Ramos (cell line): ENCODE data around the gene LARP1.
"Not testable (repeated sequence)": the region's sequence is repeated elsewhere in the genome, so short reads cannot be mapped to it uniquely, and the experiment has no call there.

ENCODE experiments used
- in situ Hi-C: fragments of 300-500 bp; cut with MboI; formaldehyde crosslinking; loops from one replicate; pipeline ENCODE4 v1.14.3; 2022; ENCODE audit warnings: low sequenced_read_pairs; ENCODE audit not compliant: unreplicated experiment

LARP1 gene

GRCh38 chr5:154734370-154735248 is 20.6 kb upstream of the LARP1 start:
- in situ Hi-C loops = no loop called here

GRCh38 chr5:154735362-154735761 is 19.8 kb upstream of the LARP1 start:
- in situ Hi-C loops = not testable (repeated sequence)

GRCh38 chr5:154736372-154736771 is 18.8 kb upstream of the LARP1 start:
- in situ Hi-C loops = not testable (repeated sequence)

GRCh38 chr5:154737667-154738320 is 17.4 kb upstream of the LARP1 start:
- in situ Hi-C loops = no loop called here

- in situ Hi-C loops = no loop called here
These were observed 14.7 kb upstream of the LARP1 start for GRCh38 chr5:154740483-154740882.

GRCh38 chr5:154740957-154741356 is 14.2 kb upstream of the LARP1 start:
- in situ Hi-C loops = no loop called here

- in situ Hi-C loops = no loop called here
These were observed 13.8 kb upstream of the LARP1 start for GRCh38 chr5:154741415-154741814.

DNA sequence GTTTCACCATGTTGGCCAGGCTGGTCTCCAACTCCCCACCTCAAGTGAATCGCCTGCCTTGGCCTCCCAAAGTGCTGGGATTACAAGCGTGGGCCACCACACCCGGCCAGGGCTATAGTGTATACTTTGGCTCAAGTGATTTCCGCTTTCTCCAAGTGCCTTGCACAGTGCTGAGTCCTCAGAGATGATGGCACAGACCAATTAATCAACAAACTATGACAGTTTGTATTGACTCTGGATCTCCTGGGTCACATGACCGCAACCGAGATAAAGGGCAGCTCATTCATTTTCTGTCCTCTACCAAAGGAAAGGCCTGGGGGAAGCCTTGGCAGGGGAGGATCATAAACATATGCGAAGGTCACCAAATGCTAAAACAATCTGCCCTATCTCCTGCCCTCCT is 11.4 kb upstream of the LARP1 start:
- in situ Hi-C loops = no loop called here

DNA sequence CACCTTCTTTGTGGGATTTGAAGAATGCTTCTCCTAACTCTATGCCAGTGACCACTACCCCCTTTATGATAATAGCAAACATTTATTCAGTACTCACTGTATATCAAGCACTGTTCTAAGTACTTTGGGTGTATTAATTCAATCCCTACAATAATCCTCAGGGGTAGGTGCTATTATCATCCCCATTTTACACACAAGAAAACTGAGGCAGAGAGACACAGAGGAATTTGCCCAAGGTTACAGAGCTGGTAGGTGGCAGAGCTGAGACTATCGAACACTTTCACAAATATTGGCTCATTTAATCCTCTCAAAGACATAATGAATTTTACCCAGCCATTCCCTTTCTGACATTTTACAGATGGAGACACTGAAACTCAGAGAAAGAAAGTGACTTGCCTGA is 9.8 kb upstream of the LARP1 start:
- in situ Hi-C loops = no loop called here

- in situ Hi-C loops = no loop called here
These were observed 5.7 kb upstream of the LARP1 start for GRCh38 chr5:154749491-154749890.

DNA sequence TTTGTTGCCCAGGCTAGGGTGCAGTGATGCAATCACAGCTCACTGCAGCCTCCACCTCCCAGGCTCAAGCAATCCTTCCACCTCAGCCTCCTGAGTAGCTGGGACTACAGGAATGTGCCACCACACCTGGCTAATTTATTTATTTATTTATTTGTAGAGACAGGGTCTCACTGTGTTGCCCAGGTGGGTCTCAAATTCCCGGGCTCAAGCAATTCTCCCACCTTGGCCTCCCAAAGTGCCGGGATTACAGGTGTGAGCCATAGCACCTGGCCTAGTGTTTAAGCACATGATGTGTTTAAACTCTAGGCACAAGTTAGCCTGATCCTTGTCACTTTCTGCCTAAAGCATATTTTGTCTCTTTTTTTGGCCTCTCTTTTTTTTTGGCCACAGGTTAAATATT is 4.5 kb upstream of the LARP1 start:
- in situ Hi-C loops = loop anchor here (10.0 kb wide), 1 partner anchor 104 kb away; the partner anchor contains the start of genes CNOT8 and FAXDC2

GRCh38 chr5:154751854-154752253 is 3.3 kb upstream of the LARP1 start:
- in situ Hi-C loops = loop anchor here (10.0 kb wide), 1 partner anchor 103 kb away; the partner anchor contains the start of genes CNOT8 and FAXDC2

- in situ Hi-C loops = loop anchor here (10.0 kb wide), 1 partner anchor 101 kb away; the partner anchor contains the start of genes CNOT8 and FAXDC2
These were observed 1.4 kb upstream of the LARP1 start for GRCh38 chr5:154753792-154754191.

DNA sequence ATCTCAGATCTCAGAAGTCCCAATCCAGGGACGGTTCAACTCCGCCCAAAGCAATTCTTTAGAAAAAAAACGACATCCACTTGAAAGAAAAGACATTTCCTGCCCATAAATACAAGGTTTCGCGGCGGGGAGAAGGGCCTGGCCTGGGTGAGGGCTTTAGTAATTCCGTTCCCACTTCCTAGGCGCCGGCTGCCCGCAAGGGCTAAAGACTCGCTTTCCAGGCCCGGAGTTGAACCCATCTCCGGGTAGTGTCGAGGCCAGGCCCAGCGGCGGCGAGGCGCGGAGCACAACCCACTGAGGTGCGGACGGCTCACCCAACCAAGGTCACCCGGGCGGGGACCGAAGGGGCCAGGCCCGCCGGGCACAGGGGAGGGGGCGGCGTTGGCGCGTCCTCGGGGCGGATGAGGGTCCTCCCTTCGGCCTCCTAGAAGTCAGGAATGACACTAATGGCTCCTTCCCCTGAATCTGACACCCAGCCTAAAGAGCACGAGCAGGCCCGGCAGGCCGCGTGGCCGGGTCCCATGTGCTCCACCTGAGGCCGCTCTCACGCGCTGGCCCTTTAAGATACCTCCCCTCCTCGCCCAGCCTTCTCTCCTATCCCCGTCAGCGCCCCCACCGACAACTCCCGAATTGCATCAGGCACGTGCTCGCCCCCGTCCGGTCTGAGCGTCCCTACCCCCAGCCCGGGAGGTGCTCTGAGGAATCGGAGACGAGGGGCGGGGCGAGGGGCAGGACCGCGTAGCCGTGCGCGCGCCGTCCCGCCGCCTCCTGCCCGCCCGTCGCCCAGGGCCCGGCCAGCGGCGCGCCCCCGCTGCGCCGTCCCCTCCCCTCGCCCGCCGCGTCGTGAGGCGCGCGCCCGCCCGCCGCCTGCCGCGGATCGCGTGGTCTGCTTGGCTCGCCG is 467 bp upstream of the LARP1 start:
- in situ Hi-C loops = loop anchor here (10.0 kb wide), 1 partner anchor 100 kb away; the partner anchor contains the start of genes CNOT8 and FAXDC2

DNA sequence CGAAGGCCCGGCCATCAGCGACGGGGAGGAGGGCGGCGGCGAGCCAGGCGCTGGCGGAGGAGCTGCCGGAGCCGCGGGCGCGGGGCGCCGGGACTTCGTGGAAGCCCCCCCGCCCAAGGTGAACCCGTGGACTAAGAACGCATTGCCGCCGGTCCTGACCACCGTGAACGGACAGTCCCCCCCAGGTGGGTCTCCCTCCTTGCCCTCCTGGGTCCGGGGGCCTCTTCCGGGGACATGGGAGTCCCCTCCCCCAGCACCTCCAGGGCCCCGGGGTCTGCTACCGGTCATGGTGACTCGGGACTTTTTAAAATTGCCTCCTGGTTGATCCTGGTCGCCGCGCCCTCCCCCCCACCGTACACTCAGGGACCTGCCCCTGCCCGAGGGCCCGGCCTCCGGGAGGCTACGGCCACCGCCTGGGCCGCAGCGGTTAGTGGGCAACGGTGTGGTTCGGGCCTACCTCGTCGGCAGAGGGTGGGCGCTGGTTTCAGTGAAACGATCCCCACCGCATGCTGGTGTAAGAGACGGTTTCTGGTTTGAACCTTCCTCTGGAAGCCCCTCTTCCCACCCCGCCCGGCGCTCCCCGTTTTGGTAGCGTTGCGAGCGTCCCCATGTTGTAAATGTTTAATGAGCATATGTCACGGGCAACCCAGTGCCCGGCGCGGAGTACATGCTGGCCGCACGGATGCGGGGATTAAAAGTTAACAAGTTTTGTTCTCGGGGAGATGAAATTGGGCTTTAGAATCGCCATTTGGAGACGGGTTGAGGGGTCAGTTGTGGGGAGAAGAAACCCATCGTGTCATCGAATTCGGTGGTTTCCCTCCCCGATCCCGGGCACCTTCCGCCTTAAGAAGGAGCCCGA is 1.1 kb downstream of the LARP1 start:
- in situ Hi-C loops = loop anchor here (10.0 kb wide), 1 partner anchor 99 kb away; the partner anchor contains the start of genes CNOT8 and FAXDC2

GRCh38 chr5:154756868-154757813 is 2.0 kb downstream of the LARP1 start:
- in situ Hi-C loops = loop anchor here (10.0 kb wide), 1 partner anchor 98 kb away; the partner anchor contains the start of genes CNOT8 and FAXDC2

DNA sequence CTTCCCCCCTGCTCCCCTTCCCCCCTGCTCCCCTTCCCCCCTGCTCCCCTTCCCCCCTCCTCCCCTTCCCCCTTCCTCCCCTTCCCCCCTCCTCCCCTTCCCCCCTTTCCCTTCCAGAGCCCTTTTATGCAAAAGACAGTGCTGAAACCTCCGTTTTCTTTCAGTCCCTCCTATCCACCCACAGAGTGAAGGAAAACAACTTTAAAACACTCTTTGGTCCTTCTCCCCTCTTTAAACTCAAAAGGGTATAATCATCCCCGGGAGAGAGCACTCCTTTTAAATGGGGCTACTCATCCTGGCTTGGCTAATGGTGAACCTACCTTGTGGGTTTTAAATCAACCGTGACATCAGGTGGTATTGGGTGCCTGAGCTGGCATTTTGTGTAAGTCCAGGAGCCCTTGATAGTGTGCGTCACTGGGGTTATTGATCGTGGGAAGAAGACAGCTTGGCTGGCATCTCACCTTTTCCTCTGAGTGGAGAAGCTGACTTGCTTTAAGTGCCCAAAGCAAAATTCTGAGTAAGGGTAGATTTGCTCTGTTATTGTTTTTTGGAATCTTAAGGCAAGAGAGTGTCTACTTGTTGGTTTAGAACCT is 2.7 kb downstream of the LARP1 start:
- in situ Hi-C loops = loop anchor here (10.0 kb wide), 1 partner anchor 97 kb away; the partner anchor contains the start of genes CNOT8 and FAXDC2
